PC-9 (cell line): Measurements from ENCODE around the gene CACNA1D. TPM values are rescaled to one million over a fixed set of nuclear protein-coding genes. Genes with fewer than 3 reads are reported as not detected.

Experiments used
- BruUV-seq: library from RNA; stranded (reverse); fragments of 400-500 nt; replicated peaks from 2 replicates; lab custom pipeline; 2021; lab: Mats Ljungman, UMichigan
- CTCF ChIA-PET: fragments of 300-600 bp; sonication (Branson Sonifier 250); formaldehyde crosslinking; loops from one replicate; lab custom pipeline; 2022; ENCODE audit warnings: antibody characterized with exemption; lab: Charles Lee
- POLR2A ChIA-PET: fragments of 300-600 bp; sonication (Branson Sonifier 250); formaldehyde crosslinking; loops from one replicate; lab custom pipeline; 2022; ENCODE audit warnings: antibody characterized with exemption; ENCODE audit not compliant: unreplicated experiment; lab: Charles Lee
- DNase-seq, 2 experiments: peaks; one replicate each; pipeline versions ENCODE4 v3.0.0 to v3.0.0-alpha.2; 2015 to 2022; ENCODE audit warnings: mixed read lengths in 1 of 2
- H2AFZ ChIP-seq: fragments of 200-600 bp; sonication (generic); 2 replicates; pipeline ENCODE4 v1.8.1; 2017; ENCODE audit warnings: antibody characterized with exemption
- H3F3A ChIP-seq: fragments of 200-600 bp; sonication (generic); 2 replicates; pipeline ENCODE4 v1.8.1; 2017; ENCODE audit warnings: antibody characterized with exemption, mild to moderate bottlenecking, low read depth; ENCODE audit not compliant: insufficient read depth
- H3K27ac ChIP-seq: fragments of 200-600 bp; sonication (generic); 2 replicates; pipeline ENCODE4 v1.6.1; 2016; ENCODE audit warnings: mixed run types
- H3K27me3 ChIP-seq: fragments of 200-600 bp; sonication (generic); 2 replicates; pipeline ENCODE4 v1.6.1; 2016; ENCODE audit warnings: low read depth, mixed run types; ENCODE audit not compliant: insufficient read depth
- H3K36me3 ChIP-seq: fragments of 200-600 bp; sonication (generic); 2 replicates; pipeline ENCODE4 v1.6.1; 2016; ENCODE audit warnings: low read depth, mixed run types
- H3K4me1 ChIP-seq: fragments of 200-600 bp; sonication (generic); replicated peaks from 2 replicates; pipeline ENCODE4 v1.6.1; 2016; ENCODE audit warnings: mixed run types; ENCODE audit not compliant: insufficient read depth
- H3K4me2 ChIP-seq: fragments of 200-600 bp; sonication (generic); 2 replicates; pipeline ENCODE4 v1.6.1; 2017; ENCODE audit warnings: mixed run types
- H3K4me3 ChIP-seq: fragments of 200-600 bp; sonication (generic); 2 replicates; pipeline ENCODE4 v1.6.1; 2016; ENCODE audit warnings: mixed run types
- H3K79me2 ChIP-seq: fragments of 200-600 bp; sonication (generic); 2 replicates; pipeline ENCODE4 v1.6.1; 2017; ENCODE audit warnings: low read depth, mixed run types
- H3K9me2 ChIP-seq: fragments of 200-600 bp; sonication (generic); 2 replicates; pipeline ENCODE4 v1.8.1; 2017; ENCODE audit warnings: mild to moderate bottlenecking; ENCODE audit not compliant: insufficient read depth
- H3K9me3 ChIP-seq: fragments of 200-600 bp; sonication (generic); 2 replicates; pipeline ENCODE4 v1.8.1; 2016; ENCODE audit warnings: low read depth; ENCODE audit not compliant: insufficient read depth
- H4K20me1 ChIP-seq: fragments of 200-600 bp; sonication (generic); 2 replicates; pipeline ENCODE4 v1.8.1; 2017; ENCODE audit not compliant: insufficient read depth
- CTCF ChIP-seq: fragments of 200-600 bp; sonication (generic); conservative IDR thresholded peaks from 2 replicates; pipeline ENCODE4 v1.6.1; 2017; ENCODE audit warnings: mixed run types, antibody characterized with exemption, mild to moderate bottlenecking, moderate library complexity
- EZH2 ChIP-seq: fragments of 200-600 bp; sonication (generic); IDR thresholded peaks from 2 replicates; pipeline ENCODE4 v1.8.0; 2017; ENCODE audit warnings: antibody characterized with exemption, low read depth
- intact Hi-C: fragments of 100-400 bp; cut with micrococcal nuclease; formaldehyde crosslinking; loops from one replicate; pipeline ENCODE4 v1.10.0; 2022; ENCODE audit not compliant: unreplicated experiment
- total RNA-seq: library from RNA; stranded (reverse); gene quantifications from 2 replicates; pipeline ENCODE4 v1.2.3, GENCODE V29; 2021

The CACNA1D gene
- total RNA-seq, 1 experiment from 2014 or later: not detected

GRCh38 chr3:53496984-53497383 lies 2.6 kb downstream of the CACNA1D start:
- Histone ChIP-seq H3K9me3 (no peaks in the 10 kb centered on the region), H3K27ac (no peak overlapping the region), H4K20me1 (no peaks in the 10 kb centered on the region), H3K27me3 (peaks cover 45% of the 10 kb centered on the region), H2AFZ (no peak overlapping the region), H3K4me2 (no peak overlapping the region), H3K9me2 (no peaks in the 10 kb centered on the region), H3K36me3 (no peaks in the 10 kb centered on the region), H3K4me1 (no peaks in the 10 kb centered on the region), H3K4me3 (no peak overlapping the region), H3F3A (no peaks in the 10 kb centered on the region), H3K79me2 (no peaks in the 10 kb centered on the region)
- BruUV-seq: no TSS peak
- intact Hi-C loops: no loop called here
- no peak for TF ChIP-seq CTCF
- CTCF ChIA-PET: no interaction called here
- DNase-seq: no peak
- POLR2A ChIA-PET: no interaction called here

- H3K9me2 ChIP-seq: no peaks in the 10 kb centered on the region; the same call in 1 of the 2 replicates
- no peaks in the 10 kb centered on the region for H3K79me2 ChIP-seq
- H3K4me3 ChIP-seq: no peak overlapping the region
- CTCF ChIA-PET: no interaction called here
- intact Hi-C loops: no loop called here
- H4K20me1 ChIP-seq: no peaks in the 10 kb centered on the region
- H3K4me1 ChIP-seq: no peaks in the 10 kb centered on the region
- no peak overlapping the region for H2AFZ ChIP-seq
- H3K4me2 ChIP-seq: no peak overlapping the region
- no peak overlapping the region for H3K27ac ChIP-seq
- BruUV-seq: no TSS peak
- H3F3A ChIP-seq: no peaks in the 10 kb centered on the region
- peaks cover 48% of the 10 kb centered on the region for H3K27me3 ChIP-seq
- TF ChIP-seq CTCF (no peak), EZH2 (no peak)
- no peaks in the 10 kb centered on the region for H3K9me3 ChIP-seq
- POLR2A ChIA-PET: no interaction called here
- no peak for DNase-seq
- H3K36me3 ChIP-seq: no peaks in the 10 kb centered on the region
Measured at GRCh38 chr3:53498806-53499641, 4.6 kb downstream of the CACNA1D start.

- H3F3A ChIP-seq: no peaks in the 10 kb centered on the region
- no peaks in the 10 kb centered on the region for H3K9me3 ChIP-seq
- BruUV-seq: no TSS peak
- DNase-seq: no peak
- no peak for TF ChIP-seq EZH2
- TF ChIP-seq CTCF: no peak
- H3K4me3 ChIP-seq: no peak overlapping the region
- no peaks in the 10 kb centered on the region for H4K20me1 ChIP-seq
- CTCF ChIA-PET: no interaction called here
- H3K9me2 ChIP-seq: no peaks in the 10 kb centered on the region; the same call in 1 of the 2 replicates
- peaks cover 53% of the 10 kb centered on the region for H3K27me3 ChIP-seq
- H3K4me1 ChIP-seq: no peaks in the 10 kb centered on the region
- H3K79me2 ChIP-seq: no peaks in the 10 kb centered on the region
- H3K36me3 ChIP-seq: no peaks in the 10 kb centered on the region
- no peak overlapping the region for H3K27ac ChIP-seq
- no peak overlapping the region for H3K4me2 ChIP-seq
- no peak overlapping the region for H2AFZ ChIP-seq
- POLR2A ChIA-PET: no interaction called here
- intact Hi-C loops: no loop called here
Measured at GRCh38 chr3:53500165-53500777, 5.9 kb downstream of the CACNA1D start.
